Stomach smooth muscle (tissue), 2 donors: Measurements from ENCODE around the gene ABCA4.

Experiments used
- H3K27ac ChIP-seq: one replicate; pipeline ENCODE4 v1.7.0; 2013; ENCODE audit warnings: mild to moderate bottlenecking, low read length, inconsistent platforms
- H3K27me3 ChIP-seq, 2 donors: one replicate each; pipeline ENCODE4 v1.7.0; 2013; ENCODE audit warnings: low read length in 2 of 2; ENCODE audit not compliant: insufficient read depth in 2 of 2, control insufficient read depth in 1 of 2
- H3K36me3 ChIP-seq, 2 donors: one replicate each; pipeline ENCODE4 v1.7.0; 2013; ENCODE audit warnings: low read length in 2 of 2; ENCODE audit not compliant: control insufficient read depth in 2 of 2, insufficient read depth in 2 of 2
- H3K4me1 ChIP-seq: one replicate; pipeline ENCODE4 v1.7.0; 2013; ENCODE audit warnings: low read length; ENCODE audit not compliant: control insufficient read depth, insufficient read depth
- H3K4me3 ChIP-seq, 2 donors: one replicate each; pipeline ENCODE4 v1.7.0; 2013; ENCODE audit warnings: low read length in 2 of 2
- H3K9ac ChIP-seq, 2 donors: one replicate each; pipeline ENCODE4 v1.7.0; 2013; ENCODE audit warnings: low read length in 2 of 2, mild to moderate bottlenecking in 1 of 2
- H3K9me3 ChIP-seq, 2 donors: one replicate each; pipeline ENCODE4 v1.7.0; 2013; ENCODE audit warnings: low read length in 2 of 2; ENCODE audit not compliant: control insufficient read depth in 2 of 2
- donor health status: healthy.
- donor health status: Pancreatic carcinoma.

ABCA4 gene

GRCh38 chr1:94026619-94027380, 94.1 kb downstream of the ABCA4 start:
- no peak overlapping the region for H3K9ac ChIP-seq
- H3K4me3 ChIP-seq: no peak overlapping the region
- H3K36me3 ChIP-seq: no peaks in the 10 kb centered on the region
- H3K27ac ChIP-seq: no peak overlapping the region
- no peaks in the 10 kb centered on the region for H3K9me3 ChIP-seq
- H3K4me1 ChIP-seq: peaks cover 8% of the 10 kb centered on the region
- H3K27me3 ChIP-seq: peaks cover 5 to 9% of the 10 kb centered on the region in 2 donors

GRCh38 chr1:94025383-94026340, 95.3 kb downstream of the ABCA4 start:
- H3K9me3 ChIP-seq: no peaks in the 10 kb centered on the region
- H3K36me3 ChIP-seq: no peaks in the 10 kb centered on the region
- peaks cover 5 to 9% of the 10 kb centered on the region in 2 donors for H3K27me3 ChIP-seq
- H3K4me3 ChIP-seq: peak overlapping the region in 1 of 2 donors; percentile 29
- H3K4me1 ChIP-seq: peaks cover 11% of the 10 kb centered on the region
- H3K9ac ChIP-seq: no peak overlapping the region
- H3K27ac ChIP-seq: no peak overlapping the region

GRCh38 chr1:94024104-94024792, 96.7 kb downstream of the ABCA4 start:
- Histone ChIP-seq H3K9me3 (no peaks in the 10 kb centered on the region), H3K27ac (no peak overlapping the region), H3K4me3 (no peak overlapping the region), H3K36me3 (no peaks in the 10 kb centered on the region), H3K27me3 (peaks cover 2% of the 10 kb centered on the region in 2 donors), H3K4me1 (peaks cover 11% of the 10 kb centered on the region), H3K9ac (no peak overlapping the region)

- no peak overlapping the region for H3K4me3 ChIP-seq
- H3K27me3 ChIP-seq: peaks cover 2% of the 10 kb centered on the region in 2 donors
- no peaks in the 10 kb centered on the region for H3K36me3 ChIP-seq
- H3K9me3 ChIP-seq: no peaks in the 10 kb centered on the region
- peaks cover 11% of the 10 kb centered on the region for H3K4me1 ChIP-seq
- H3K9ac ChIP-seq: no peak overlapping the region
- no peak overlapping the region for H3K27ac ChIP-seq
Observed at GRCh38 chr1:94022471-94023189, 98.3 kb downstream of the ABCA4 start.

- no peak overlapping the region for H3K9ac ChIP-seq
- peaks cover 11% of the 10 kb centered on the region for H3K4me1 ChIP-seq
- H3K9me3 ChIP-seq: no peaks in the 10 kb centered on the region
- no peak overlapping the region for H3K27ac ChIP-seq
- H3K36me3 ChIP-seq: no peaks in the 10 kb centered on the region
- H3K27me3 ChIP-seq: peaks cover 2% of the 10 kb centered on the region in 2 donors
- no peak overlapping the region for H3K4me3 ChIP-seq
Observed at GRCh38 chr1:94020764-94021579, 100.0 kb downstream of the ABCA4 start.

GRCh38 chr1:94019327-94019726, 101.6 kb downstream of the ABCA4 start:
- Histone ChIP-seq H3K27me3 (peaks cover 0 to 2% of the 10 kb centered on the region in 2 donors), H3K4me1 (peaks cover 6% of the 10 kb centered on the region), H3K4me3 (no peak overlapping the region)

GRCh38 chr1:94017155-94017829, 103.7 kb downstream of the ABCA4 start:
- Histone ChIP-seq H3K9ac (no peak overlapping the region), H3K27me3 (peaks cover 0 to 4% of the 10 kb centered on the region in 2 donors), H3K4me3 (no peak overlapping the region), H3K9me3 (no peaks in the 10 kb centered on the region), H3K27ac (no peak overlapping the region), H3K4me1 (peaks cover 4% of the 10 kb centered on the region), H3K36me3 (no peaks in the 10 kb centered on the region)

More at GRCh38 chr1:94019327-94019726, 101.6 kb downstream of the ABCA4 start:
- Histone ChIP-seq H3K36me3 (no peaks in the 10 kb centered on the region), H3K27ac (no peak overlapping the region), H3K9me3 (no peaks in the 10 kb centered on the region), H3K9ac (no peak overlapping the region)

GRCh38 chr1:94015489-94015817, 105.5 kb downstream of the ABCA4 start:
- Histone ChIP-seq H3K4me3 (no peak overlapping the region), H3K9me3 (no peaks in the 10 kb centered on the region), H3K4me1 (no peaks in the 10 kb centered on the region), H3K27ac (no peak overlapping the region), H3K27me3 (peaks cover 0 to 4% of the 10 kb centered on the region in 2 donors), H3K9ac (no peak overlapping the region), H3K36me3 (no peaks in the 10 kb centered on the region)

GRCh38 chr1:94014635-94015488, 106.1 kb downstream of the ABCA4 start:
- Histone ChIP-seq H3K9me3 (no peaks in the 10 kb centered on the region), H3K4me3 (no peak overlapping the region), H3K36me3 (no peaks in the 10 kb centered on the region), H3K27ac (no peak overlapping the region), H3K27me3 (peaks cover 0 to 4% of the 10 kb centered on the region in 2 donors), H3K9ac (no peak overlapping the region), H3K4me1 (no peaks in the 10 kb centered on the region)
